ENCODE data around the gene TMC7.

TMC7 gene

DNA sequence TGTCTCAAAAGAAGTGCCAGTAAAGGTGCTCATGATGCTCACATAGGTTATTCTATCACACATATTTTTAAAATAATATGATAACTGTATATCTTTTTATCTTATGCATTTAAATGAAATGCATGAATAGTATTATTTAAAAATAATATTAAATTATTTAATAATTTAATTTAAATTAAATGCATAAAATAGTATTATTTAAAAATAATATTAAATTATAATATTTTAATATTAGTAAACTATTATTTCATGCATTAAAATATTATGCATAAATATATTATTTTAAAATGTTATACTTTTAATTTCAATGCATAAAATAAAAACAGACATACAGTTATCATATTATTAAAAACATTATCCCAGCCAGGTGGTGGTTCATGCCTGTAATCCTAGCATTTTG lies 33.4 kb downstream of the TMC7 start:
- H3K4me3 ChIP-seq (ENCODE audit: low read depth, low read length), result no peak overlapping the region
- TF ChIP-seq, protein P1, sequence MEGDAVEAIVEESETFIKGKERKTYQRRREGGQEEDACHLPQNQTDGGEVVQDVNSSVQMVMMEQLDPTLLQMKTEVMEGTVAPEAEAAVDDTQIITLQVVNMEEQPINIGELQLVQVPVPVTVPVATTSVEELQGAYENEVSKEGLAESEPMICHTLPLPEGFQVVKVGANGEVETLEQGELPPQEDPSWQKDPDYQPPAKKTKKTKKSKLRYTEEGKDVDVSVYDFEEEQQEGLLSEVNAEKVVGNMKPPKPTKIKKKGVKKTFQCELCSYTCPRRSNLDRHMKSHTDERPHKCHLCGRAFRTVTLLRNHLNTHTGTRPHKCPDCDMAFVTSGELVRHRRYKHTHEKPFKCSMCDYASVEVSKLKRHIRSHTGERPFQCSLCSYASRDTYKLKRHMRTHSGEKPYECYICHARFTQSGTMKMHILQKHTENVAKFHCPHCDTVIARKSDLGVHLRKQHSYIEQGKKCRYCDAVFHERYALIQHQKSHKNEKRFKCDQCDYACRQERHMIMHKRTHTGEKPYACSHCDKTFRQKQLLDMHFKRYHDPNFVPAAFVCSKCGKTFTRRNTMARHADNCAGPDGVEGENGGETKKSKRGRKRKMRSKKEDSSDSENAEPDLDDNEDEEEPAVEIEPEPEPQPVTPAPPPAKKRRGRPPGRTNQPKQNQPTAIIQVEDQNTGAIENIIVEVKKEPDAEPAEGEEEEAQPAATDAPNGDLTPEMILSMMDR (IDR thresholded peaks at IDR 0.05; ENCODE audit: insufficient read depth, low read depth, low read length, missing control alignments), result no peak
- DNase-seq (ENCODE audit: low read depth), result no peak

DNA sequence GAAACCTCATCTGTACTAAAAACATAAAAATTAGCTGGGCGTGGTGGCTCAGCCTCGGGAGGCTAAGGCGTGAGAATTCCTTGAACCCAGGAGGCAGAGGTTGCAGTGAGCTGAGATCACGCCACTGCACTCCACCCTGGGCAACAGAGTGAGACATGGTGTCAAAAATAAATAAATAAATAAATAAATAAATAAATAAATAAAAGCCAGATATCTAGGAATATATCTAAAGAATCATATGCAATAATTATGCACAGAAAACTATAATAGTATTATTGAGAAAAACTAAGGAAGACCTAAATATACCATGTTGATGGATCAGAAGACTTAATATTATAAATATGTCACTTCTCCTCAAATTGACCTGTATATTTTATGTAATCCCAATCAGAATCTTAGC lies 37.0 kb downstream of the TMC7 start:
- H3K4me3 ChIP-seq (ENCODE audit: low read depth, low read length), result no peak overlapping the region
- TF ChIP-seq, protein P1 (IDR thresholded peaks at IDR 0.05; ENCODE audit: insufficient read depth, low read depth, low read length, missing control alignments), result no peak
- DNase-seq (ENCODE audit: low read depth), result no peak

DNA sequence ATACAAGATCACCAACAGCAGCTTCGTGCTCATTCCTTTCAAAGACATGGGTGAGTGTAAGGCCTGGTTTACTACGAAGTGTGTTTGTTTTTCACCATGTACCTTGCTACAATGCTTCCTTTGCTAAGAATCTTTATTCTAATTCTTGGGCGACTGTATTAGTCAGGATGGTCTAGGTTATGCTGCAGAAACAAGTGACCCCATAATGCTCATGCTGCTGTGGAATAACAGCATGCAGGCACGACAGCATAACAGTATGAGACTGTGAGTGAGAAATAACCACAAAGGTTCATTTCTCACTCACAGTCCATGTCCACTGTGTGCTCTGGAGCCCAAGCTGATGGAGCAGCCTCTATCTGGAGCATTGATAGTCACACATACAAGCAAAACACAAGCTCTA lies 38.0 kb downstream of the TMC7 start:
- H3K4me3 ChIP-seq (ENCODE audit: low read depth, low read length), result no peak overlapping the region
- TF ChIP-seq, protein P1 (IDR thresholded peaks at IDR 0.05; ENCODE audit: insufficient read depth, low read depth, low read length, missing control alignments), result no peak
- no peak for DNase-seq (ENCODE audit: low read depth)

DNA sequence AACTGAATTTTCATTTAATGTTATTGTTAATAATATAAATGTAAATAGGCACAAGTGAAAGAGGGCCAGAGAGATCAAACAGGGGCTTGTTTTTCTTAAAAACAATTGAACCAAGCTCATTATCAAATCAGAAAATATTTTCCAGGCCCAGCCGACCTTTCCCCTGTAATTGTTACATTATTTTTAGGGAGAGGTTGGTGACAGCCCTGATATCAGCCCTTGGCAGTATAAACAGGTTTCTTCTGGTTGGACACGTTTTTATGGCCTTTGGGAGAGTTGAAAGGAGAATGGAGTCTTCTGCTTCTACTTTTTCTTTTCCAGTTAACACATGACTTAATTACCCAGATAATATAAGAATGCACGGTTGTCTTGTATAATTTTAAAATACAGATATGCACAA lies 43.7 kb downstream of the TMC7 start:
- TF ChIP-seq, protein P1 (IDR thresholded peaks at IDR 0.05; ENCODE audit: insufficient read depth, low read depth, low read length, missing control alignments), result no peak
- no peak for DNase-seq (ENCODE audit: low read depth)
- H3K4me3 ChIP-seq (ENCODE audit: low read depth, low read length), result no peak overlapping the region

DNA sequence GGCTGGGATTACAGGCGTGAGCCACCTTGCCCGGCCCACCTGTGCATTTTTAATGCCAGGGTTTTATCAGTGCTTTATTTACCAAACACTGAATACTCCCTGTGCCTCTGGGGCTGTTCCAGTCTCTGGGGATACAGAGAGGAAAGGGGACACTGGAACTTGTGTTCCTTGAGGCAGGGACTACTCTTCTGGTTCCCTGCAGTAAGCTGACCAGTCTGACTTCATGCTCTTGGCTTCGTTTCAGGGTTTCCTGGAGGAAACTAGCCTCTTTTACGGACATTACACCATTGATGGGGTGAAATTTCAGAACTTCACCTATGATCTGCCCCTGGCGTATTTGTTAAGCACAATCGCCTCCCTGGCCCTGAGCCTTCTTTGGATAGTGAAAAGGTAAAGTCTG lies 46.2 kb downstream of the TMC7 start:
- no peak for DNase-seq (ENCODE audit: low read depth)
- TF ChIP-seq, protein P1 (IDR thresholded peaks at IDR 0.05; ENCODE audit: insufficient read depth, low read depth, low read length, missing control alignments), result no peak
- no peak overlapping the region for H3K4me3 ChIP-seq (ENCODE audit: low read depth, low read length)

DNA sequence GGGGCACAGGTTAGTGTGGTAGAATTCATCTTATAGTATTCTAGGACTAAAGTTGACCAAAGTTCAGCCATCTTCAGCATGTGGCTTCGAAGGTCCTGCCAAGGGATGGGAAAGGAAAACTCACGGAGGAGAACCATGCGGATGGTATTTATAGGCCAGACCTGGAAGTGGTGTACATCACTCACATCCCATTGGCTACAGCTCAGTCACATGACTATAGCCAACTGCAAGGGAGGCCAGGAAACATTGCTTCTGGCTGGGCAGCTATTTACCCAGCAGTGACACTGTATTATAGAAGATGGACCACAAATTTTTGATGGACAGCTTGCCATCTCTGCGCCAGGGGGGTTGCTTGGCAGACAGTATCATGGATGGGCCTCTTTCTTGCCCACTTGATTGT lies 48.0 kb downstream of the TMC7 start:
- TF ChIP-seq, protein P1 (IDR thresholded peaks at IDR 0.05; ENCODE audit: insufficient read depth, low read depth, low read length, missing control alignments), result no peak
- H3K4me3 ChIP-seq (ENCODE audit: low read depth, low read length), result no peak overlapping the region
- DNase-seq (ENCODE audit: low read depth), result no peak

DNA sequence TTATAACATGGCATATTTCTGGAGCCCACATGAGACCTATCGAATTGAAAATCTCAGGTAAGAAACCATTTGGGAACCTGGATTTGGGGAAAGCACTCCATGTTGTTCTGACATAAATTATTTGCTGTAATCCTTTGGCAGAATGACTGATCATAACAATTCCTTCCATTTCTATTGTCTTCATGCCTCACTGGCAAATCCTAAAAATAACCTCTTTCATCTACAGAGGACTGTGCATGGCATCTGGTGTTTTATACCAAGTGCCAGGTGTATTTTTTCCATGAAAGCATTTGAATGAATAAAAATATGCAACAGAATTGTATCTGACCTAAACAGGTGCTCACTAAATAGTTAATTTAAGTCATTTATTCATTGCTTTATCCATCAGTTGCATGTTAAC lies 50.0 kb downstream of the TMC7 start:
- no peak for DNase-seq (ENCODE audit: low read depth)
- H3K4me3 ChIP-seq (ENCODE audit: low read depth, low read length), result no peak overlapping the region
- TF ChIP-seq, protein P1 (IDR thresholded peaks at IDR 0.05; ENCODE audit: insufficient read depth, low read depth, low read length, missing control alignments), result no peak

Data from GM12865 (cell line).